Loucy (cell line): ENCODE results near the gene HYAL3.

Experiments used
- H2AFZ ChIP-seq: fragments of 200-600 bp; sonication (generic); 2 replicates; pipeline ENCODE4 v1.6.0; 2016; ENCODE audit warnings: antibody characterized with exemption, mild to moderate bottlenecking, low read length, moderate library complexity
- H3F3A ChIP-seq: fragments of 200-600 bp; 2 replicates; pipeline ENCODE4 v1.6.0; 2016; ENCODE audit warnings: antibody characterized with exemption, low read depth, mild to moderate bottlenecking
- H3K27me3 ChIP-seq: fragments of 200-600 bp; sonication (generic); 2 replicates; pipeline ENCODE4 v1.6.1; 2014; ENCODE audit warnings: low read length, mild to moderate bottlenecking; ENCODE audit not compliant: insufficient read depth, poor library complexity, severe bottlenecking
- H3K36me3 ChIP-seq: fragments of 200-600 bp; sonication (generic); 2 replicates; pipeline ENCODE4 v1.6.1; 2016; ENCODE audit warnings: low read length; ENCODE audit not compliant: insufficient read depth
- H3K4me1 ChIP-seq: fragments of 200-600 bp; sonication (generic); 2 replicates; pipeline ENCODE4 v1.5.1; 2014; ENCODE audit warnings: low read length, mild to moderate bottlenecking; ENCODE audit not compliant: insufficient read depth, poor library complexity, severe bottlenecking
- H3K4me2 ChIP-seq: fragments of 200-600 bp; sonication (generic); 2 replicates; pipeline ENCODE4 v1.6.0; 2014; ENCODE audit warnings: antibody characterized with exemption, low read length, low read depth, mild to moderate bottlenecking; ENCODE audit not compliant: poor library complexity, severe bottlenecking
- H3K4me3 ChIP-seq: fragments of 200-600 bp; sonication (generic); 2 replicates; pipeline ENCODE4 v1.5.1; 2014; ENCODE audit warnings: low read length, mild to moderate bottlenecking, mixed read lengths; ENCODE audit not compliant: poor library complexity, severe bottlenecking
- H3K79me2 ChIP-seq: fragments of 200-600 bp; sonication (generic); 2 replicates; pipeline ENCODE4 v1.6.1; 2014; ENCODE audit warnings: low read length; ENCODE audit not compliant: insufficient read depth
- H3K9ac ChIP-seq: fragments of 200-600 bp; sonication (generic); 2 replicates; pipeline ENCODE4 v1.6.0; 2014; ENCODE audit warnings: mild to moderate bottlenecking, low read depth, low read length, moderate library complexity; ENCODE audit not compliant: poor library complexity, severe bottlenecking
- H3K9me2 ChIP-seq: fragments of 200-600 bp; sonication (generic); replicated peaks from 2 replicates; pipeline ENCODE4 v1.6.1; 2016; ENCODE audit warnings: low read depth, low read length, mixed read lengths
- H3K9me3 ChIP-seq: fragments of 200-600 bp; sonication (generic); 2 replicates; pipeline ENCODE4 v1.6.1; 2014; ENCODE audit warnings: mild to moderate bottlenecking, antibody characterized with exemption, low read length, low read depth; ENCODE audit not compliant: insufficient read depth
- H4K20me1 ChIP-seq: fragments of 200-600 bp; sonication (generic); 2 replicates; pipeline ENCODE4 v1.6.0; 2014; ENCODE audit warnings: antibody characterized with exemption, low read length, mild to moderate bottlenecking; ENCODE audit not compliant: insufficient read depth, poor library complexity, severe bottlenecking
- EZH2phosphoT487 ChIP-seq: fragments of 200-600 bp; IDR thresholded peaks from 2 replicates; pipeline ENCODE4 v1.6.1; 2018; ENCODE audit warnings: antibody characterized with exemption, mild to moderate bottlenecking, moderate library complexity, borderline replicate concordance
- TF ChIP-seq, protein P1 (sequence below): fragments of 200-600 bp; sonication (generic); conservative IDR thresholded peaks from 2 replicates; pipeline ENCODE4 v1.5.1; 2014; ENCODE audit warnings: mild to moderate bottlenecking, antibody characterized with exemption, low read length

Gene HYAL3

DNA sequence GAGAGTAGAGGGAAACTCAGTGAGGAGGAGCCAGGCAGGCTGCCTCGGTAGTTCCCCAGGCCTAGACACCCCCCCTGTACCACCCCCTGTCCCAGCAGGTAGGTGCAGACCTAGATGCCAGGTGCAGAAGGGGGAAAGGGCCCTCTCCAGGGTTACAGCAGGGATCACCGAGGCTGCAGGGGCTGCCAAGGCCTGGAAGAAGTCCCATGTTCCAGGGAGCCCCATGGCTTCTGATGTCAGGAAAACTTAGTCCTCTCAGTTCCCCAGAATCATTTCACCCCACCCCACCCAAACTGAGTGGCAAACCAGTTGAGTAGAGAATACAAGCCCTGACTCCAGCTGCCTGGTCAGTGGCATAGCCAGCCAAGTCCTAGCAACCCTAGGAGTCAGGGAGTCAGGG, 37.7 kb downstream of the HYAL3 start:
- Histone ChIP-seq H3K9me2 (no peaks in the 10 kb centered on the region), H3K27me3 (no peaks in the 10 kb centered on the region), H3K9me3 (no peaks in the 10 kb centered on the region), H3K4me1 (peaks cover 13% of the 10 kb centered on the region), H3K9ac (peak overlapping the region; percentile 86), H3K4me3 (peak overlapping the region; percentile 90), H2AFZ (no peak overlapping the region), H4K20me1 (peaks cover 5% of the 10 kb centered on the region), H3K4me2 (peak overlapping the region; percentile 93), H3K36me3 (peaks cover 30% of the 10 kb centered on the region; the same call in 1 of the 2 replicates), H3K79me2 (peaks cover 12% of the 10 kb centered on the region; the same call in 1 of the 2 replicates), H3F3A (peaks cover 4% of the 10 kb centered on the region; the same call in 1 of the 2 replicates)
- TF ChIP-seq EZH2phosphoT487: no peak
- TF ChIP-seq, protein P1, sequence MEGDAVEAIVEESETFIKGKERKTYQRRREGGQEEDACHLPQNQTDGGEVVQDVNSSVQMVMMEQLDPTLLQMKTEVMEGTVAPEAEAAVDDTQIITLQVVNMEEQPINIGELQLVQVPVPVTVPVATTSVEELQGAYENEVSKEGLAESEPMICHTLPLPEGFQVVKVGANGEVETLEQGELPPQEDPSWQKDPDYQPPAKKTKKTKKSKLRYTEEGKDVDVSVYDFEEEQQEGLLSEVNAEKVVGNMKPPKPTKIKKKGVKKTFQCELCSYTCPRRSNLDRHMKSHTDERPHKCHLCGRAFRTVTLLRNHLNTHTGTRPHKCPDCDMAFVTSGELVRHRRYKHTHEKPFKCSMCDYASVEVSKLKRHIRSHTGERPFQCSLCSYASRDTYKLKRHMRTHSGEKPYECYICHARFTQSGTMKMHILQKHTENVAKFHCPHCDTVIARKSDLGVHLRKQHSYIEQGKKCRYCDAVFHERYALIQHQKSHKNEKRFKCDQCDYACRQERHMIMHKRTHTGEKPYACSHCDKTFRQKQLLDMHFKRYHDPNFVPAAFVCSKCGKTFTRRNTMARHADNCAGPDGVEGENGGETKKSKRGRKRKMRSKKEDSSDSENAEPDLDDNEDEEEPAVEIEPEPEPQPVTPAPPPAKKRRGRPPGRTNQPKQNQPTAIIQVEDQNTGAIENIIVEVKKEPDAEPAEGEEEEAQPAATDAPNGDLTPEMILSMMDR: no peak

DNA sequence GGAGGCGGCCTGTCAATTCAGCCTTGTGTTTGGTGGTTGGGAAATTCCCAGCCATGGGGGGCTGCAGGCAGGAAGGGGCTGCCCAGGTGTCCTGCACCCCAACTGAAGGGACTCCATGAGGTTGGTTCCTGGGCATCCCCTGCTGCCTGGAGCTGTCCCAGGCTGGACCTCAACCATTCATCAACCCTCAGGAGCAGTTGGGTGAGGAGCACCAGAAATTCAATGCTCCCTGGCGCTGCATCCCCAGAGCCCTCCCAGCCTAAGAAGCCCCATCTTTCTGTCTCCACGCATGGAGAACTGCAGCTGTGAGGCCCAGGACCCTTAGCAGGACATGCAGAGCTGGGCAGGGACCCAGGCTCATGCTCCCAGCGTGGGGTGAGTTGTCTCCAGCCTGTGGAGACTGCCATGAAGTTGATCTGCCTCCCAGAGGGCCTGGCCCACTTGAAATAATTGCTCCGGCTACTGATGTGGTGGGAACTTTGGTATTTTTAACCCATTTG, 38.2 kb downstream of the HYAL3 start:
- peaks cover 13% of the 10 kb centered on the region for H3K4me1 ChIP-seq
- no peaks in the 10 kb centered on the region for H3K9me2 ChIP-seq
- H2AFZ ChIP-seq: no peak overlapping the region
- TF ChIP-seq, protein P1: no peak
- TF ChIP-seq EZH2phosphoT487: no peak
- peak overlapping the region; percentile 86 for H3K9ac ChIP-seq
- peaks cover 9% of the 10 kb centered on the region for H4K20me1 ChIP-seq
- peak overlapping the region; percentile 93 for H3K4me2 ChIP-seq
- H3K36me3 ChIP-seq: peaks cover 35% of the 10 kb centered on the region; the same call in 1 of the 2 replicates
- peaks cover 12% of the 10 kb centered on the region; the same call in 1 of the 2 replicates for H3K79me2 ChIP-seq
- H3K4me3 ChIP-seq: peak overlapping the region; percentile 90
- peaks cover 4% of the 10 kb centered on the region; the same call in 1 of the 2 replicates for H3F3A ChIP-seq
- no peaks in the 10 kb centered on the region for H3K9me3 ChIP-seq
- no peaks in the 10 kb centered on the region for H3K27me3 ChIP-seq

DNA sequence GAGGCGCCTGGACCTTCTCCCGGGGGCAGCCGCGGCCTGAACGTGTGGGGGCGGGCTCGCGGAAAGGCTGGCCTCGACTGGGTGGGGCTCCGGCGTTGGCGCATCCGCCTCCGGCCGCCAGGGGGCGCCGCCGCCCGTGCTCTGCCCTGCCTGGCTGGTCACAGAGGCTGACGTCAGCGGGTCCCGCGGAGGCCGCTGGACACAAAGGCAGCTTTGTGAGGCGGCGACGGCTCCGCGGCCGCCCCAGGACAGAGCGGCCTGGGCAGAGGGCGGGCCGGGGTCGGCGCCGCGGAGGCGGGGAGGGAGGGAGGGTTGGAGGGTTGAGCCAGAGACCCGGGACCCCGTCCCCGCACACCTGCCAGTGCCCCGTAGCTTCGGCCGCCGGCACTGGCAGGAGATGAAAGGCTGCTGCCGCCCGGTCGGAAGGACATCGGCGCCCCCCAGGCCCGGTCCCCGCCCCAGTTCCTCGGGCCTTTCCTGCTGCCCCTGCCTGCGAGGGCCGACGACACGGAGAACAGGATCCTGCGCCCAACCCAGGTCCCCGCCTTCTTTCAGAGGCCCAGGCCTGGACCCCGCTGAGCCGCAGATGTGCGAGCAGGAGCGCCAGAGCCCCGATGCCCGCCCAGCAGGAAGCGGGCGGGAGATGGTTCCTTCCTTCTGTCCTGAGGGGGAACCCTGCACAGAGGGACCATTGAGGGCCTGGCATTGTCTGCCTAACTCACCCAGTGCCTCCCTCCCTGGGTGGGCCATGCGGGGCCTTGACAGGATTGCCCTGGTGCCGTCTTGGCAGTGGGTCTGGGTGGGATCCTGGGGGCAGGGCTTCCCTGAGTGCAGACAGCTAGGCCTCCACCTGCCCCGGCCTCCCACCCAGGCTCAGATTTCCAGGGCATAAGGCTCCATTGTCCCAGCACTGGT, 38.9 kb downstream of the HYAL3 start:
- TF ChIP-seq, protein P1: peak; percentile 79
- no peak for TF ChIP-seq EZH2phosphoT487
- H3K9me2 ChIP-seq: no peaks in the 10 kb centered on the region
- peaks cover 4% of the 10 kb centered on the region; the same call in 1 of the 2 replicates for H3F3A ChIP-seq
- H3K9ac ChIP-seq: peak overlapping the region; percentile 86
- H3K36me3 ChIP-seq: peaks cover 40% of the 10 kb centered on the region; the same call in 1 of the 2 replicates
- peaks cover 12% of the 10 kb centered on the region; the same call in 1 of the 2 replicates for H3K79me2 ChIP-seq
- peak overlapping the region; percentile 74 for H2AFZ ChIP-seq
- H3K4me1 ChIP-seq: peaks cover 13% of the 10 kb centered on the region
- no peaks in the 10 kb centered on the region for H3K9me3 ChIP-seq
- H3K27me3 ChIP-seq: no peaks in the 10 kb centered on the region
- H4K20me1 ChIP-seq: peaks cover 9% of the 10 kb centered on the region
- H3K4me3 ChIP-seq: peak overlapping the region; percentile 90
- H3K4me2 ChIP-seq: peak overlapping the region; percentile 93
